GM18498 (cell line): Measurements from ENCODE around the gene PPP1R13B.

Experiments
- ATAC-seq: cut with Tn5 transposase; IDR thresholded peaks from one replicate; pipeline ENCODE4 v1.9.1; 2021; ENCODE audit warnings: mild to moderate bottlenecking, moderate library complexity; ENCODE audit not compliant: unreplicated experiment

The PPP1R13B gene

DNA sequence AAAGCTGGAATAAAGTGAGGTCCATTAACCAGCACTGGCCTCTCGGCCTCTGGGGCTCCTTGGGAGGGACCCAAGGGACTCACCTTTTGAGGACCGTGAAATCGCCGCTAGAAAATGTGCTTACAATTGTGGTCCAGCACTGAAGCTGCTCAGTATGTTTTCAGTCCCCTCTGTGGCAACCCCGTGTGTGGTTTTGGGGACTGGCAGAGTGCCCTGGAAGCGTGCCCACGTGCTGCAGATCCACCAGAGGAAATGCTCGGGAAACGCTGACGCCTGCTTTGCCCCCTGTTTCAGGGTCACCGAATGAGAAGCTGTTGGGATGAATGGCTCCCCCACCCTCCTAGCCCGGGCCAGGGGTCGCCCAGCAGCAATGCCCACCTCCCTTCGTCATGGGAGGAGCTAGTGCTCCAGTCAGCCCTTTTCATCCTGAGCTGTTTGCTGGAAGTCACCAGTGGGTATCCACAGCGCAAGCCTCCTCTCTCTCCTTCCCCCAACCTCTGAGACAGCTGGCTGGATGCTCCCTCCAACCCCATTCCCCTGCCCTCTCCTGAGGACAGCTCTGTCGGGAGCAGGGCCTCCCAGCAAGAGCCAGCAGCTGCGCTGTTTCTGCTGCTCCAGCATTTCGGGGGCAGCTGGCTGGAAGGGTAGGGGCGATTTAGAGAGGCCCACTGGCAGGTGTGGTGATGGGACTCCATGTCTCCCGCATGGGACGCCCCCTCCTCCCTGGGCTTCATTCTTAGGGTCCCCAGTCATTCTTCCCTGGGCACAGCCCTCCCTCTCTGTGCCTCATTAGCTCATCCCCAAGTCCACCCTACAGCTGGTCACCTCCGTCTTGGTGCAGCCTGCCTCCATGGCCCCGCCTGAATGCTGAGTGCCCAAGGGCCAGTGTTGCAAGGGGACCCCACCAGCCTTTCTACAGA lies 33.2 kb upstream of the PPP1R13B start:
- ATAC-seq, result no peak

DNA sequence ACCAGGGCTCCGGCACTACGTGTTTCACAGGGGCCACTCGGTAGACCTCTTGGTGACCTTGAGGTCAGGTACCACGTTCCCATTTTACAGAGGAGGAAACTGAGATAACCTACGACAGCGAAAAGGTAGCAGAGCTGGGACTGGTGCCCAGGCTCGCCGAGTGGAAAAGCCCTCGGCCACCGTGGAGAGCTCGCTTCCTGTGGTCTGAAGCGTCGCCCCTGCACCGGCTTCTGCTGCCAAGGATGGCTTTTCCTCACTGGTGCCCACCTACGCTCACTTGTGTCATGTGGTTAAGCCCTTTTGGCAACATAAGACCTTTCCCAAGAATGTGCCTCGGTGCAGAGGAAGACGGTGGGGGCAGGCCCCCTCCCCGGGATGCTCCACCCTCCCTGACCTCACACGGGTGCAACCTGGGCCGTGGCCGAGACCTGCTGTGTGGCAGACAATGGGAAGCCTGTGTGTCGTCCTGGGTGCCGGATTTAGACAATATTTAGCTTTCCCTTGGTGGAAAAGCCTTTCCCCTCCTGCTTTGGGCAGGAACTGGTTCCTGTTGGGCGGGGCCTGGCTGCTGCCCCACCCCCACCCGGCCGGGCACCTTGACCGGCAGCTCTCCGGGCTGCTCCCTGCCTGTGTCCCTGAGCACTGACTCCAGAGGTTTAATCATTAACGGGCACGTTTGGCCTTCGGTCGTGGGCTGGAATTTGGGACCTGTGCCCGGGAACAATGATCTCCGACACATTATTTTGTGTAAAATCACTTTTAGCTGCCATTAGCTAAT lies 32.4 kb upstream of the PPP1R13B start:
- ATAC-seq, result no peak

DNA sequence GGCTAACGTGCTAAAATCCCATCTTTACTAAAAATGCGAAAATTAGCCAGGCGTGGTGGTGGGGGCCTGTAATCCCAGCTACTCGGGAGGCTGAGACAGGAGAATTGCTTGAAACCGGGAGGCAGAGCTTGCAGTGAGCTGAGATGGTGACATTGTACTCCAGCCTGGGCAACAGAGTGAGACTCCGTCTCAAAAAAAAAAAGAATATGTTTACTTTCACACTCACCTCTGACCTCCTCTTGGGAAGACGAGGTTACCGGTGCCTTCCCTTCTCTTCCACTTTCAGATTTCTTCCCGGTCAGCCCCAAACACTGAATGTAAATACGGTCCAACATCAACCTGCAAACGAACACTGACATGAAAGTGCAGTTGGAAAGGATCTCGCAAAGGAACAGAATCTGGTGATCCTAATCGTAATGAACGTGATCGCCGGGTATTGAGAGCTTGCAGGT lies 31.8 kb upstream of the PPP1R13B start:
- no peak for ATAC-seq

GRCh38 chr14:103878180-103878579 lies 30.8 kb upstream of the PPP1R13B start:
- no peak for ATAC-seq

- no peak for ATAC-seq
Measured at GRCh38 chr14:103875010-103875409, 27.6 kb upstream of the PPP1R13B start.

GRCh38 chr14:103872481-103873113 lies 25.2 kb upstream of the PPP1R13B start:
- peak; percentile 8 for ATAC-seq

DNA sequence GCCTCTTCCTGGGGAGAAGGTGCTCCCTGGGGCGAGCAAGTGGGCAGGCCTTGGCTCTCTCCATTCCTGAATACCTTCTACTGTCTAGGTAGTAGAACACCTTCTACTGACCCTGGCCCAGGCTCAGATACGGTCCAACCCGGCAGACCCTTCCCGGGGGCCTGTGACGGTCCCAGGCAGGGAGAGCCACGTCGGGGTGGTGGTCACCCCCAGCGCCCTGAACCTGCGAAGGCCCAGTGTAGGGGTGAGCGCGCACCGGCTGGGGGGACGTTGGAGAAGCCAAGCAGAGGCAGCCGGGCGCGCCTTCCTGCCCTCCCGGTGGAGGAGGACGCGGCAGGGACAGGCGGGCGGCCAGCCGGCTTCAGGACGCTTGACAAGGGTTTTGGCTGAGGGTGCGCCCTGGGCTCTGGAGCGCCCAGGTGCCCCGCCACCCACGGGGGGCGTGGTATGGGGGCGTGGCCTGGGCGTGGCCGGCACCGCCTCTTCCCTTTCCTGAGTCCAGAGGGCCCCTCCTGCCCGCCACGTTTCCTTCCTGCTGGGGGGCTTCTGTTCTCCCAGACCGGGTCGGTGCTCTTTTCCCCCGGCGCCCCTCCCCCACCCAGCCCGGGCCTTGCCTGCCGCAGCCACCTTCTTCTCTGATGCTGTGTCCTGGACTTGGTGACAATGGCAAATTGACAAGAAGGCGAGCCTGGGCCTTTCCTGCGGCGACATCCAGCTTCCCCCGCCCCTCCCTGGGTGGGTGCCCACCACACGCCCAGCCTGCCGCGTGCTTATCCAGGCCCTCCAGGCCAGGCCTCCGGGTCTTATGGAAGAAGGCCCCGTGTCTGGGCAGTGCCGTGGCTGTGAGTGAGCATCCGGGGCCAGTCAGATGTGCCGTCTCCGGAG lies 24.5 kb upstream of the PPP1R13B start:
- peak; percentile 86 for ATAC-seq

DNA sequence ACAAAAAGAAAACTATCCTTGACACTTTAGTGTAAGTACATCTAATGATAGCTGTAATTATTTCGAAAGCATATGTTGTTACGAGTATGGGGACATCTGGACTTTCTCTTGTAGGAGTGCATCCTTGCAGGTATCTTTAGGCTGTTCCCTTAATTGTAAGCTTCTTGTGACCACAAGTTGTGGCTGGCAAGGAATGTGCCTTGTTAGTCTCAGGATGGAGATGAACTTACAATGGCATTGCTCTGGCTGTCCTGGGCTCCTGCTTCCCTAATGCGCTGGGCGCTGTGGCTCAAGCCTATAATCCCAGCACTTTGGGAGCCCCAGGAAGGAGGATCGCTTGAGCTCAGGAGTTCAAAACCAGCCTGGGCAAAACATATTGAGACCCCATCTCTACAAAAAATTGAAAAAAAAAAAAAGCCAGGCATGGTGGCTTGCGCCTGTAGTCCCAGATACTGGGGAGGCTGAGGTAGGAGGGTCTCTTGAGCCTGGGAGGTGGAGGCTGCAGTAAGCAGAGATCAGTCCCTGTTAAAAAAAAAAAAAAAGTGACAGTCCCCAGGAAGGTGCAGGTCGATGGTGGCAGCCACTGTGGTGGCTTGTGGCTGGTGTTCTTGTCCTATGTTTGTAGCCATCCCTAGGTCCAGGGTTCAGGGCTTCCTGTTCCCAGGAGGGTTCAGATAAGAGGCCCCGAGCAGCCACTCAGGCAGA lies 23.7 kb upstream of the PPP1R13B start:
- ATAC-seq, result no peak

GRCh38 chr14:103870144-103870876 lies 22.9 kb upstream of the PPP1R13B start:
- ATAC-seq, result no peak

GRCh38 chr14:103869406-103870143 lies 22.2 kb upstream of the PPP1R13B start:
- no peak for ATAC-seq

DNA sequence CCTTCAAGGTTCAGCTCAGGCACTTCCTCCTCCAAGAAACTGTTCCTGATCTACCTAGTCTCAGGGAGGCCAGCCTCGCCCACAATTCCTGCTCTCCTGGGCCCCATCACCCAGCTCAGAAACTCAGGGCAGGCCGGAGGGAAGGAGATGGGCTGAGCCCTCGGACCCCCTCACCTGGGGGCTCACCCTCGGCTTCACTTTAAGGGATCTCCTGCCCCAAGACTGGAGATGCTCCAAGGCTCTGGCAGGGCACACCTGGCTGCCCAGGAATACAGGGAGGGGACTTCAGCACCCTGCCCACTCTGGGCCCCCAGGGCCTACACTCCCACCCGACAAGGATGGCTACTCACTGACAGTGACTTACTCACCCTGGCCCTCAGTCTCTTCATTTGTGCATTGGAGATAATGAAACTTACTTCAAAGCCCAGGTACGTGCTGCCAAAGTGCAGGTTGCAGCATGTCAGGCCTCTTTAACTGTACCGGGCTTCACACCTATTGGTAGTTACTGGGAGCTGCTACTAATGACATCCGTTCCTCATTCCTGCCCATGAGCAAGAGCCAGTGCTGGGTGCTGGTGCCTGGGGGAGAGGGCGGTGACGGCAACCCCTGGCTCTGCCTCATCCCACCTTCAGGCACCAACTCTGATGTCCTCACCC lies 21.0 kb upstream of the PPP1R13B start:
- no peak for ATAC-seq

DNA sequence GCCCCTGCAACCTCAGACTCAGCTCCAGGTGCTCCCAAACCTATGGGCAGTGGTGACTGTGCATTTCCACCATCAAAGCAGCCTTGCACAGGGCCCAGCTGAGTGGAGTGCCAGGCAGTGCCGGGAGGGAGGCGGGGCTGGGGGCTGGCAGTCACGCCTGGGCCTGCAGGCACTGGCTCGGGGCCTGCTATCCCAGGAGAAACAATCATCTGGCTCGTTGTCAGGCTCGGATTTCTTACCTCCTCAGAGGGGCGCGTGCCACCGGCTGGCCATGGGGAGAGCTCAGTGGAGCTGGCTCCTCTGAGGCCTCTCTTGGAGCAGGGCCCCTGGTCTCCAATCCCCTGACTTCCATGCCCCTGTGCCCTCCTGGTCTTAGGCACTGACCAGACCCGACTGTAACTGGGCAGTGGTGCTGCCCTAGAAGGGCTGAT lies 20.2 kb upstream of the PPP1R13B start:
- no peak for ATAC-seq

- ATAC-seq, result no peak
Measured at GRCh38 chr14:103867020-103867419, 19.6 kb upstream of the PPP1R13B start.

DNA sequence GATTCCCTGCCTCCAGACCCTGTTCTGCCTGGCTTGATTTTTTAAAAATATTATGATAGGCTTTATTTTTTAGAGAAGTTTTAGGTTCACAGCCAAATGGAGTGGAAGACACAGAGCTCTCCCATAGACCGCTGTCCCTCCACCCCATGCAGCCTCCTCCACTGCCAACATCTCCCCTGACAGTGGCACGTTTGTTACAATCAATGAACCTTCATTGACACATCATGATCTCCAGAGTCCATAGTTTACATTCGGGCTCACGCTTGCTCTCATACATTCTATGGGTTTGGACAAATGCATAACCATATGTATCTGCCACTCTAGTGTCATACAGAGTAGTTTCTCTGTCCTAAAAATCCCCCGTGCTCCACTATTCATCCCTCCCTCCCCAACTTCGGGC lies 15.9 kb upstream of the PPP1R13B start:
- ATAC-seq, result no peak

DNA sequence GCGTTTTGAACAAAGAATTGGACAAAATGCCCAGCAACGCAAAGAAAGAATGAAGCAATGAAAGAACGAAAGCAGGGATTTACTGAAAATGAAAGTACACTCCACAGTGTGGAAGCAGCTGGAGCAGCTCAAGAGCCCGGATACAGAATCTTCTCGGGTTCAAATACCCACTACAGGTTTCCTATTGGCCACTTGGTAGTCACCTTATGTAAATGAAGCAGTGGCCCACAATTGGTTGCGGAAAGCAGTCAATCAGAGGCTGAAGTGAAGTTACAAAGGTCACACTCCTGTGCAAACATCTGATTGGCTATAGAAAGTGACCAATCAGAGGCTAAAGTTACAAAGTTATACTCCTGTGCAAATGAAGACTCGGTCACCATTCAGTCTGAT lies 15.0 kb upstream of the PPP1R13B start:
- ATAC-seq, result no peak

DNA sequence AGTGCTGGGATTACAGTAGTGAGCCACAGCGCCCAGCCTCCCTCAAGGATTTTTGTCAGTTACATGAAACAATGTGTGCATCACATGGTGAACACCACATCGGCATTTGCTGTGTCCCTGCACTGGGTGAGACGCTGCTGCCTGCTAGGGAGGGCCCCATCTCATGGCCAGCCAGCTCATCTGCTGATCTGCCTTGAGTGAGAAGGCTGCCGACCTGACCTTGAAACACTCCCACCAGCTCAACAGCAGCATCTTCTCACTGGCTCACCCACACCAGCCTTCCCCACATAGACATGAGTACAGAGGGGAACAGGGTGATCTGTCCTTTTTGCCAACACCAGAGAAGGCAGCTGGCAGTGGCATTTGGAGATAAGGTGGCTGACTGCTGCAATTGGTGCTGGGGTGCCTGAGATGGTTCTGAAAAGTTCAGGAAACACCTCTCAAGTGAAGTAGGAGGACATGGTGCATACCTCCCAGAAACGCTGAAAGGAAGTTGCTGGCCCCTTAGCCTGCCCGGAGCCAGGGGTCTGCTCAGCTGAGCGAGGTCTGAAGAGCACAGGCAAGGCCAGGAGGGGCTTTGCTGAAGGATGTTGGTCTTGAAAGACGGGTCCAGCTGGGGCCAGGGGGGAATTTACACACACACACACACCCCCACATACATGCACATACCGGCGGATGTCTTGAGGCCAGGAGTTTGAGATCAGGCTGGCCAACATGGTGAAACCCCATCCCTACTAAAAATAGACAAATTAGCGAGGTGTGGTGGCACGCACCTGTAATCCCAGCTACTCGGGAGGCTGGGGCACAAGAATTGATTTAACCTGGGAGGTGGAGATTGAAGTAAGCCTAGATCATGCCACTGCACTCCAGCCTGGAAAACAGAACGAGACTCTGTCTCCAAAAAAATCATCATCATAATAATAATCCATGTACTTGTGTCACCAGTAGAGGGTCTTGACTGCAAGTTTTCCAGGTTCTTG lies 14.3 kb upstream of the PPP1R13B start:
- ATAC-seq, result no peak
